ENCODE measurements around the gene CDH16. TPM values are rescaled to one million over a fixed set of nuclear protein-coding genes. Genes with fewer than 3 reads are reported as not detected.

CDH16 gene
- total and polyA plus RNA-seq, 2 experiments from 2014 or later: not detected

DNA sequence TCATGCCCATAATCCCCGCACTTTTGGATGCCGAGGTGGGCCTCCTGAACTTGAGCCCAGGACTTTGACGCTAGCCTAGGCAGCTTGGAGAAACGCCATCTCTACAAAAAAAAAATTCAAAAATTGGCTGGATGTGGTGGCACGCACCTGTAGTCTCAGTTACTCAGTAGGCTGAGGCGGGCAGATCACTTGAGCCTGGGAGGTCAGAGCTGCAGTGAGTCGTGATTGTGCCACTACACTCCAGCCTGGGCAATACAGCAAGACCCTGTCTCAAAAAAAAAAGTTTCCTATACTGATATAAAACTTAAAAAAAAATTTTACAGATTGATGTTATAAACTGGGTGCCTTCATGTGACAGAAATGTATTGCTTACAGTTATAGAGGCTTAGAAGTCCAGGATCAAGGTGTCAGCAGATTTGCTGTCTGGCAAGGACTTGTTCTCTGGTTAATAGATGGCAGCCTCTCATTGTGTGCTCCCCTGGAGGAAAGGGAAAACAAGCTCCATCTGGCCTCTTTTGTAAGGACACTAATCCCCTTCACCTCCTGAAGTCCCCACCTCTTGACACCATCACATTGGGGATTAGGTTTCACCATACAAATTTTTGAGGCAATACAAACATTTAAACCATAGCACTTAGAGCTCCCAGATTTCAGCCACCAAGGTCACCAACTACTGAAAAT lies 33.9 kb upstream of the CDH16 start:
- Mint-ChIP-seq H3K4me1 (peaks cover 3% of the 10 kb centered on the region; the same call in 2 of the 3 replicates), H3K36me3 (ENCODE audit: low read depth) (0 out of 3 replicates have a peak, but pooled peaks cover 4% of the 10 kb centered on the region), H3K9me3 (peaks cover 10% of the 10 kb centered on the region; the same call in 2 of the 3 replicates), H3K27ac (no peak overlapping the region), H3K27me3 (ENCODE audit: insufficient read depth, low read depth, poor library complexity) (peaks cover 38% of the 10 kb centered on the region), H3K4me3 (no peak overlapping the region)
- no peak overlapping the region for H3K27ac ChIP-seq (ENCODE audit: low read depth)
- no peak overlapping the region for H3K4me2 ChIP-seq
- H3K4me3 ChIP-seq: no peak overlapping the region
- H3K79me2 ChIP-seq (replicated peaks; ENCODE audit: insufficient read depth): no peaks in the 10 kb centered on the region
- H3K27me3 ChIP-seq (ENCODE audit: insufficient read depth): peaks cover 47% of the 10 kb centered on the region
- 0 out of 2 replicates have a peak, but pooled peaks cover under 1% of the 10 kb centered on the region for H3K4me1 ChIP-seq (ENCODE audit: insufficient read depth)
- no peak overlapping the region for H2AFZ ChIP-seq
- TF ChIP-seq, protein P1, sequence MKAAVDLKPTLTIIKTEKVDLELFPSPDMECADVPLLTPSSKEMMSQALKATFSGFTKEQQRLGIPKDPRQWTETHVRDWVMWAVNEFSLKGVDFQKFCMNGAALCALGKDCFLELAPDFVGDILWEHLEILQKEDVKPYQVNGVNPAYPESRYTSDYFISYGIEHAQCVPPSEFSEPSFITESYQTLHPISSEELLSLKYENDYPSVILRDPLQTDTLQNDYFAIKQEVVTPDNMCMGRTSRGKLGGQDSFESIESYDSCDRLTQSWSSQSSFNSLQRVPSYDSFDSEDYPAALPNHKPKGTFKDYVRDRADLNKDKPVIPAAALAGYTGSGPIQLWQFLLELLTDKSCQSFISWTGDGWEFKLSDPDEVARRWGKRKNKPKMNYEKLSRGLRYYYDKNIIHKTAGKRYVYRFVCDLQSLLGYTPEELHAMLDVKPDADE (IDR thresholded peaks at IDR 0.05): no peak
- TF ChIP-seq CTCF (conservative IDR thresholded peaks at IDR 0.05; ENCODE audit: low read depth in 2 of 2): no peak
- no peak for TF ChIP-seq CREB1 (CRISPR knock-in tag; IDR thresholded peaks at IDR 0.05; ENCODE audit: low read depth)
- no peak for TF ChIP-seq NANOG (IDR thresholded peaks at IDR 0.05; ENCODE audit: borderline replicate concordance)
- TF ChIP-seq, protein P2, sequence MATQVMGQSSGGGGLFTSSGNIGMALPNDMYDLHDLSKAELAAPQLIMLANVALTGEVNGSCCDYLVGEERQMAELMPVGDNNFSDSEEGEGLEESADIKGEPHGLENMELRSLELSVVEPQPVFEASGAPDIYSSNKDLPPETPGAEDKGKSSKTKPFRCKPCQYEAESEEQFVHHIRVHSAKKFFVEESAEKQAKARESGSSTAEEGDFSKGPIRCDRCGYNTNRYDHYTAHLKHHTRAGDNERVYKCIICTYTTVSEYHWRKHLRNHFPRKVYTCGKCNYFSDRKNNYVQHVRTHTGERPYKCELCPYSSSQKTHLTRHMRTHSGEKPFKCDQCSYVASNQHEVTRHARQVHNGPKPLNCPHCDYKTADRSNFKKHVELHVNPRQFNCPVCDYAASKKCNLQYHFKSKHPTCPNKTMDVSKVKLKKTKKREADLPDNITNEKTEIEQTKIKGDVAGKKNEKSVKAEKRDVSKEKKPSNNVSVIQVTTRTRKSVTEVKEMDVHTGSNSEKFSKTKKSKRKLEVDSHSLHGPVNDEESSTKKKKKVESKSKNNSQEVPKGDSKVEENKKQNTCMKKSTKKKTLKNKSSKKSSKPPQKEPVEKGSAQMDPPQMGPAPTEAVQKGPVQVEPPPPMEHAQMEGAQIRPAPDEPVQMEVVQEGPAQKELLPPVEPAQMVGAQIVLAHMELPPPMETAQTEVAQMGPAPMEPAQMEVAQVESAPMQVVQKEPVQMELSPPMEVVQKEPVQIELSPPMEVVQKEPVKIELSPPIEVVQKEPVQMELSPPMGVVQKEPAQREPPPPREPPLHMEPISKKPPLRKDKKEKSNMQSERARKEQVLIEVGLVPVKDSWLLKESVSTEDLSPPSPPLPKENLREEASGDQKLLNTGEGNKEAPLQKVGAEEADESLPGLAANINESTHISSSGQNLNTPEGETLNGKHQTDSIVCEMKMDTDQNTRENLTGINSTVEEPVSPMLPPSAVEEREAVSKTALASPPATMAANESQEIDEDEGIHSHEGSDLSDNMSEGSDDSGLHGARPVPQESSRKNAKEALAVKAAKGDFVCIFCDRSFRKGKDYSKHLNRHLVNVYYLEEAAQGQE (IDR thresholded peaks at IDR 0.05; ENCODE audit: unreplicated experiment): no peak
- no peak for TF ChIP-seq EZH2 (IDR thresholded peaks at IDR 0.05; ENCODE audit: low read depth, unreplicated experiment)
- TF ChIP-seq, protein P3, sequence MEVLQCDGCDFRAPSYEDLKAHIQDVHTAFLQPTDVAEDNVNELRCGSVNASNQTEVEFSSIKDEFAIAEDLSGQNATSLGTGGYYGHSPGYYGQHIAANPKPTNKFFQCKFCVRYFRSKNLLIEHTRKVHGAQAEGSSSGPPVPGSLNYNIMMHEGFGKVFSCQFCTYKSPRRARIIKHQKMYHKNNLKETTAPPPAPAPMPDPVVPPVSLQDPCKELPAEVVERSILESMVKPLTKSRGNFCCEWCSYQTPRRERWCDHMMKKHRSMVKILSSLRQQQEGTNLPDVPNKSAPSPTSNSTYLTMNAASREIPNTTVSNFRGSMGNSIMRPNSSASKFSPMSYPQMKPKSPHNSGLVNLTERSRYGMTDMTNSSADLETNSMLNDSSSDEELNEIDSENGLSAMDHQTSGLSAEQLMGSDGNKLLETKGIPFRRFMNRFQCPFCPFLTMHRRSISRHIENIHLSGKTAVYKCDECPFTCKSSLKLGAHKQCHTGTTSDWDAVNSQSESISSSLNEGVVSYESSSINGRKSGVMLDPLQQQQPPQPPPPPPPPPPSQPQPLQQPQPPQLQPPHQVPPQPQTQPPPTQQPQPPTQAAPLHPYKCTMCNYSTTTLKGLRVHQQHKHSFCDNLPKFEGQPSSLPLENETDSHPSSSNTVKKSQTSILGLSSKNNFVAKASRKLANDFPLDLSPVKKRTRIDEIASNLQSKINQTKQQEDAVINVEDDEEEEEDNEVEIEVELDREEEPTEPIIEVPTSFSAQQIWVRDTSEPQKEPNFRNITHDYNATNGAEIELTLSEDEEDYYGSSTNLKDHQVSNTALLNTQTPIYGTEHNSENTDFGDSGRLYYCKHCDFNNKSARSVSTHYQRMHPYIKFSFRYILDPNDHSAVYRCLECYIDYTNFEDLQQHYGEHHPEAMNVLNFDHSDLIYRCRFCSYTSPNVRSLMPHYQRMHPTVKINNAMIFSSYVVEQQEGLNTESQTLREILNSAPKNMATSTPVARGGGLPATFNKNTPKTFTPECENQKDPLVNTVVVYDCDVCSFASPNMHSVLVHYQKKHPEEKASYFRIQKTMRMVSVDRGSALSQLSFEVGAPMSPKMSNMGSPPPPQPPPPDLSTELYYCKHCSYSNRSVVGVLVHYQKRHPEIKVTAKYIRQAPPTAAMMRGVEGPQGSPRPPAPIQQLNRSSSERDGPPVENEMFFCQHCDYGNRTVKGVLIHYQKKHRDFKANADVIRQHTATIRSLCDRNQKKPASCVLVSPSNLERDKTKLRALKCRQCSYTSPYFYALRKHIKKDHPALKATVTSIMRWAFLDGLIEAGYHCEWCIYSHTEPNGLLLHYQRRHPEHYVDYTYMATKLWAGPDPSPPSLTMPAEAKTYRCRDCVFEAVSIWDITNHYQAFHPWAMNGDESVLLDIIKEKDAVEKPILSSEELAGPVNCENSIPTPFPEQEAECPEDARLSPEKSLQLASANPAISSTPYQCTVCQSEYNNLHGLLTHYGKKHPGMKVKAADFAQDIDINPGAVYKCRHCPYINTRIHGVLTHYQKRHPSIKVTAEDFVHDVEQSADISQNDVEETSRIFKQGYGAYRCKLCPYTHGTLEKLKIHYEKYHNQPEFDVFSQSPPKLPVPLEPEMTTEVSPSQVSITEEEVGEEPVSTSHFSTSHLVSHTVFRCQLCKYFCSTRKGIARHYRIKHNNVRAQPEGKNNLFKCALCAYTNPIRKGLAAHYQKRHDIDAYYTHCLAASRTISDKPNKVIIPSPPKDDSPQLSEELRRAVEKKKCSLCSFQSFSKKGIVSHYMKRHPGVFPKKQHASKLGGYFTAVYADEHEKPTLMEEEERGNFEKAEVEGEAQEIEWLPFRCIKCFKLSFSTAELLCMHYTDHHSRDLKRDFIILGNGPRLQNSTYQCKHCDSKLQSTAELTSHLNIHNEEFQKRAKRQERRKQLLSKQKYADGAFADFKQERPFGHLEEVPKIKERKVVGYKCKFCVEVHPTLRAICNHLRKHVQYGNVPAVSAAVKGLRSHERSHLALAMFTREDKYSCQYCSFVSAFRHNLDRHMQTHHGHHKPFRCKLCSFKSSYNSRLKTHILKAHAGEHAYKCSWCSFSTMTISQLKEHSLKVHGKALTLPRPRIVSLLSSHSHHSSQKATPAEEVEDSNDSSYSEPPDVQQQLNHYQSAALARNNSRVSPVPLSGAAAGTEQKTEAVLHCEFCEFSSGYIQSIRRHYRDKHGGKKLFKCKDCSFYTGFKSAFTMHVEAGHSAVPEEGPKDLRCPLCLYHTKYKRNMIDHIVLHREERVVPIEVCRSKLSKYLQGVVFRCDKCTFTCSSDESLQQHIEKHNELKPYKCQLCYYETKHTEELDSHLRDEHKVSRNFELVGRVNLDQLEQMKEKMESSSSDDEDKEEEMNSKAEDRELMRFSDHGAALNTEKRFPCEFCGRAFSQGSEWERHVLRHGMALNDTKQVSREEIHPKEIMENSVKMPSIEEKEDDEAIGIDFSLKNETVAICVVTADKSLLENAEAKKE (CRISPR knock-in tag; IDR thresholded peaks at IDR 0.05): no peak
- TF ChIP-seq EZH2phosphoT487 (IDR thresholded peaks at IDR 0.05; ENCODE audit: unreplicated experiment): no peak
- no peak for TF ChIP-seq POLR2AphosphoS5 (IDR thresholded peaks at IDR 0.05; ENCODE audit: low read depth)
- no peak for TF ChIP-seq STAT1 (IDR thresholded peaks at IDR 0.05; ENCODE audit: unreplicated experiment)
- no peak for TF ChIP-seq JUNB (IDR thresholded peaks at IDR 0.05; ENCODE audit: unreplicated experiment)
- TF ChIP-seq ZNF331 (CRISPR knock-in tag; IDR thresholded peaks at IDR 0.05; ENCODE audit: low read depth): no peak
- no peak for TF ChIP-seq ZNF114 (CRISPR knock-in tag; IDR thresholded peaks at IDR 0.05)
- DNase-seq (ENCODE audit: low spot score) (no peak), ATAC-seq (no peak)
- H3F3A ChIP-seq (replicated peaks; ENCODE audit: low read depth): no peaks in the 10 kb centered on the region
- no peaks in the 10 kb centered on the region for H3K36me3 ChIP-seq (ENCODE audit: insufficient read depth)
- no peaks in the 10 kb centered on the region for H4K20me1 ChIP-seq (replicated peaks; ENCODE audit: insufficient read depth)
- H3K9me2 ChIP-seq (ENCODE audit: insufficient read depth): no peaks in the 10 kb centered on the region

All from GM23338 (cell line).